ENCODE results near the gene GALNT3. TPM values are rescaled to one million over a fixed set of nuclear protein-coding genes. Genes with fewer than 3 reads are reported as not detected.

Gene GALNT3
- total and polyA plus RNA-seq, 2 of the 8 experiments (the other 6 are each of a cell fraction or from before 2014, with no cell fraction given): 3.4 to 23.6 TPM

DNA sequence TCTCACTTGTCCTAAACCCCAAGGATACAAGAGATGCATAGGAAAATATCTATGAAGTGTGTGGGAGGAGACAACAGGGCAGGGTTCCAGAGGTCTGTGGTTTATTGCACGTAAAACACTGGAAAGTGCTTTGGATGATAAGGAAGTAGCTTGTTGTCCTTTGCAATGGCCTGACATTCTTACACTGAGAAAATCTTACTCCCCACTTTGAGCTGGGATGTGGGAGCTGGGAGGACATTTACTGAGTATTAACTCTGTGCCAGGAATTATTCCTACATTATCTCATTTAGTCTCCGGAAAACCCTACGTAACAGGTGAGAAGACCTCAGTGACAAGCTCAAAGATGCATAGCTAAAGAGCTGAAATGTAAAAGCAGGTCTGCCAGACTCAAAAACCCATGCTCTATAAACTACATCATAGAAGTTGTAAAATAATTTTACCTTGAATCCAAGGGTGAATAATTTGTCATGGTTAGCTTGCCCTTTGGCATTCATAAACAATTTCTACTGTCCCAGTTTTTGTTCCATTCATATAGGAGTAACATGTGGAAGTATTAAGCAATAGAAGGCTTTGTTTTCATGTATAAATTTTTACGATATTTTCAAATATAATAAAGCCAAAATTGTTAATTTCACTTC lies 9.2 kb upstream of the GALNT3 start (continued):
- TF ChIP-seq, protein P1, sequence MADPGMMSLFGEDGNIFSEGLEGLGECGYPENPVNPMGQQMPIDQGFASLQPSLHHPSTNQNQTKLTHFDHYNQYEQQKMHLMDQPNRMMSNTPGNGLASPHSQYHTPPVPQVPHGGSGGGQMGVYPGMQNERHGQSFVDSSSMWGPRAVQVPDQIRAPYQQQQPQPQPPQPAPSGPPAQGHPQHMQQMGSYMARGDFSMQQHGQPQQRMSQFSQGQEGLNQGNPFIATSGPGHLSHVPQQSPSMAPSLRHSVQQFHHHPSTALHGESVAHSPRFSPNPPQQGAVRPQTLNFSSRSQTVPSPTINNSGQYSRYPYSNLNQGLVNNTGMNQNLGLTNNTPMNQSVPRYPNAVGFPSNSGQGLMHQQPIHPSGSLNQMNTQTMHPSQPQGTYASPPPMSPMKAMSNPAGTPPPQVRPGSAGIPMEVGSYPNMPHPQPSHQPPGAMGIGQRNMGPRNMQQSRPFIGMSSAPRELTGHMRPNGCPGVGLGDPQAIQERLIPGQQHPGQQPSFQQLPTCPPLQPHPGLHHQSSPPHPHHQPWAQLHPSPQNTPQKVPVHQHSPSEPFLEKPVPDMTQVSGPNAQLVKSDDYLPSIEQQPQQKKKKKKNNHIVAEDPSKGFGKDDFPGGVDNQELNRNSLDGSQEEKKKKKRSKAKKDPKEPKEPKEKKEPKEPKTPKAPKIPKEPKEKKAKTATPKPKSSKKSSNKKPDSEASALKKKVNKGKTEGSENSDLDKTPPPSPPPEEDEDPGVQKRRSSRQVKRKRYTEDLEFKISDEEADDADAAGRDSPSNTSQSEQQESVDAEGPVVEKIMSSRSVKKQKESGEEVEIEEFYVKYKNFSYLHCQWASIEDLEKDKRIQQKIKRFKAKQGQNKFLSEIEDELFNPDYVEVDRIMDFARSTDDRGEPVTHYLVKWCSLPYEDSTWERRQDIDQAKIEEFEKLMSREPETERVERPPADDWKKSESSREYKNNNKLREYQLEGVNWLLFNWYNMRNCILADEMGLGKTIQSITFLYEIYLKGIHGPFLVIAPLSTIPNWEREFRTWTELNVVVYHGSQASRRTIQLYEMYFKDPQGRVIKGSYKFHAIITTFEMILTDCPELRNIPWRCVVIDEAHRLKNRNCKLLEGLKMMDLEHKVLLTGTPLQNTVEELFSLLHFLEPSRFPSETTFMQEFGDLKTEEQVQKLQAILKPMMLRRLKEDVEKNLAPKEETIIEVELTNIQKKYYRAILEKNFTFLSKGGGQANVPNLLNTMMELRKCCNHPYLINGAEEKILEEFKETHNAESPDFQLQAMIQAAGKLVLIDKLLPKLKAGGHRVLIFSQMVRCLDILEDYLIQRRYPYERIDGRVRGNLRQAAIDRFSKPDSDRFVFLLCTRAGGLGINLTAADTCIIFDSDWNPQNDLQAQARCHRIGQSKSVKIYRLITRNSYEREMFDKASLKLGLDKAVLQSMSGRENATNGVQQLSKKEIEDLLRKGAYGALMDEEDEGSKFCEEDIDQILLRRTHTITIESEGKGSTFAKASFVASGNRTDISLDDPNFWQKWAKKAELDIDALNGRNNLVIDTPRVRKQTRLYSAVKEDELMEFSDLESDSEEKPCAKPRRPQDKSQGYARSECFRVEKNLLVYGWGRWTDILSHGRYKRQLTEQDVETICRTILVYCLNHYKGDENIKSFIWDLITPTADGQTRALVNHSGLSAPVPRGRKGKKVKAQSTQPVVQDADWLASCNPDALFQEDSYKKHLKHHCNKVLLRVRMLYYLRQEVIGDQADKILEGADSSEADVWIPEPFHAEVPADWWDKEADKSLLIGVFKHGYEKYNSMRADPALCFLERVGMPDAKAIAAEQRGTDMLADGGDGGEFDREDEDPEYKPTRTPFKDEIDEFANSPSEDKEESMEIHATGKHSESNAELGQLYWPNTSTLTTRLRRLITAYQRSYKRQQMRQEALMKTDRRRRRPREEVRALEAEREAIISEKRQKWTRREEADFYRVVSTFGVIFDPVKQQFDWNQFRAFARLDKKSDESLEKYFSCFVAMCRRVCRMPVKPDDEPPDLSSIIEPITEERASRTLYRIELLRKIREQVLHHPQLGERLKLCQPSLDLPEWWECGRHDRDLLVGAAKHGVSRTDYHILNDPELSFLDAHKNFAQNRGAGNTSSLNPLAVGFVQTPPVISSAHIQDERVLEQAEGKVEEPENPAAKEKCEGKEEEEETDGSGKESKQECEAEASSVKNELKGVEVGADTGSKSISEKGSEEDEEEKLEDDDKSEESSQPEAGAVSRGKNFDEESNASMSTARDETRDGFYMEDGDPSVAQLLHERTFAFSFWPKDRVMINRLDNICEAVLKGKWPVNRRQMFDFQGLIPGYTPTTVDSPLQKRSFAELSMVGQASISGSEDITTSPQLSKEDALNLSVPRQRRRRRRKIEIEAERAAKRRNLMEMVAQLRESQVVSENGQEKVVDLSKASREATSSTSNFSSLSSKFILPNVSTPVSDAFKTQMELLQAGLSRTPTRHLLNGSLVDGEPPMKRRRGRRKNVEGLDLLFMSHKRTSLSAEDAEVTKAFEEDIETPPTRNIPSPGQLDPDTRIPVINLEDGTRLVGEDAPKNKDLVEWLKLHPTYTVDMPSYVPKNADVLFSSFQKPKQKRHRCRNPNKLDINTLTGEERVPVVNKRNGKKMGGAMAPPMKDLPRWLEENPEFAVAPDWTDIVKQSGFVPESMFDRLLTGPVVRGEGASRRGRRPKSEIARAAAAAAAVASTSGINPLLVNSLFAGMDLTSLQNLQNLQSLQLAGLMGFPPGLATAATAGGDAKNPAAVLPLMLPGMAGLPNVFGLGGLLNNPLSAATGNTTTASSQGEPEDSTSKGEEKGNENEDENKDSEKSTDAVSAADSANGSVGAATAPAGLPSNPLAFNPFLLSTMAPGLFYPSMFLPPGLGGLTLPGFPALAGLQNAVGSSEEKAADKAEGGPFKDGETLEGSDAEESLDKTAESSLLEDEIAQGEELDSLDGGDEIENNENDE (IDR thresholded peaks at IDR 0.05; ENCODE audit: insufficient replicate concordance, low read length): no peak
- no peak for TF ChIP-seq CEBPB (IDR thresholded peaks at IDR 0.05; ENCODE audit: low read depth, low read length)
